Neural crest cell (in vitro differentiated cells): Measurements from ENCODE around the gene B9D2. TPM values are rescaled to one million over a fixed set of nuclear protein-coding genes. Genes with fewer than 3 reads are reported as not detected.
A peak's percentile ranks its signal among the peaks of the same experiment; 100 is the strongest.
"Not testable (repeated sequence)": the region's sequence is repeated elsewhere in the genome, so short reads cannot be mapped to it uniquely, and the experiment has no call there.

Experiments used
- DNase-seq: peaks from one replicate; pipeline ENCODE4 v3.0.0; 2021; ENCODE audit warnings: low read depth, mixed read lengths, low spot score
- H3K27ac Mint-ChIP-seq: one replicate; pipeline ENCODE4 v1.8.0; 2021; ENCODE audit warnings: mild to moderate bottlenecking, mixed read lengths; ENCODE audit not compliant: unreplicated experiment
- H3K27me3 Mint-ChIP-seq: 2 replicates; pipeline ENCODE4 v1.8.0; 2021; ENCODE audit warnings: low read depth, mild to moderate bottlenecking, mixed read lengths
- H3K36me3 Mint-ChIP-seq: 2 replicates; pipeline ENCODE4 v1.8.0; 2021; ENCODE audit warnings: low read depth, mild to moderate bottlenecking, mixed read lengths
- H3K4me1 Mint-ChIP-seq: 2 replicates; pipeline ENCODE4 v1.8.0; 2021; ENCODE audit warnings: mixed read lengths
- H3K4me3 Mint-ChIP-seq: one replicate; pipeline ENCODE4 v1.8.0; 2021; ENCODE audit warnings: mild to moderate bottlenecking, mixed read lengths
- H3K9me3 Mint-ChIP-seq: 2 replicates; pipeline ENCODE4 v1.8.0; 2021; ENCODE audit warnings: mixed read lengths
- CTCF ChIP-seq: fragments of 200-600 bp; sonication (generic); conservative IDR thresholded peaks from 2 replicates; pipeline ENCODE4 v1.5.0; 2021; ENCODE audit warnings: antibody characterized with exemption, mild to moderate bottlenecking
- total RNA-seq: library from RNA; stranded (reverse); gene quantifications from 2 replicates; pipeline ENCODE4 v1.2.1, GENCODE V29; 2021

The B9D2 gene
- total RNA-seq, 1 donor from 2014 or later: 13.8 TPM

- Mint-ChIP-seq H3K9me3 (no peaks in the 10 kb centered on the region), H3K4me1 (no peaks in the 10 kb centered on the region), H3K27ac (no peak overlapping the region), H3K36me3 (peaks cover 2% of the 10 kb centered on the region), H3K4me3 (no peak overlapping the region), H3K27me3 (no peaks in the 10 kb centered on the region)
- no peak for DNase-seq
- TF ChIP-seq CTCF: no peak
Measured at GRCh38 chr19:41384351-41384750, 20.4 kb upstream of the B9D2 start.

- not testable (repeated sequence) for H3K4me3 Mint-ChIP-seq, H3K36me3 Mint-ChIP-seq, H3K27me3 Mint-ChIP-seq, H3K4me1 Mint-ChIP-seq, H3K9me3 Mint-ChIP-seq, H3K27ac Mint-ChIP-seq, DNase-seq
Measured at GRCh38 chr19:41381536-41381935, 17.6 kb upstream of the B9D2 start.

- Mint-ChIP-seq H3K36me3 (peaks cover 2% of the 10 kb centered on the region), H3K27ac (peak overlapping the region; percentile 65), H3K9me3 (no peaks in the 10 kb centered on the region), H3K27me3 (peaks cover 5% of the 10 kb centered on the region), H3K4me3 (peak overlapping the region; percentile 41), H3K4me1 (peaks cover 15% of the 10 kb centered on the region)
- DNase-seq: peak; percentile 15
- TF ChIP-seq CTCF: peak; percentile 34
Measured at GRCh38 chr19:41377977-41378709, 14.2 kb upstream of the B9D2 start.

GRCh38 chr19:41376998-41377365, 13.0 kb upstream of the B9D2 start:
- no peaks in the 10 kb centered on the region for H3K9me3 Mint-ChIP-seq
- peak overlapping the region; percentile 79 for H3K4me3 Mint-ChIP-seq
- DNase-seq: no peak
- no peaks in the 10 kb centered on the region for H3K36me3 Mint-ChIP-seq
- peaks cover 5% of the 10 kb centered on the region for H3K27me3 Mint-ChIP-seq
- H3K27ac Mint-ChIP-seq: no peak overlapping the region
- no peak for TF ChIP-seq CTCF
- peaks cover 15% of the 10 kb centered on the region for H3K4me1 Mint-ChIP-seq

GRCh38 chr19:41376241-41376997, 12.5 kb upstream of the B9D2 start, which contains the start of gene TMEM91:
Gene TMEM91 (plus strand): TSS chr19:41376533. CDS start chr19:41378310, 1,777 bp downstream.
- Mint-ChIP-seq H3K9me3 (no peaks in the 10 kb centered on the region), H3K4me1 (peaks cover 15% of the 10 kb centered on the region), H3K27ac (no peak within 1 kb of the TSS), H3K36me3 (no peaks in the 10 kb centered on the region), H3K27me3 (peaks cover 5% of the 10 kb centered on the region), H3K4me3 (peak within 1 kb of the TSS; percentile 79)
- no peak for TF ChIP-seq CTCF
- DNase-seq: peak; percentile 43

- no peak overlapping the region for H3K4me3 Mint-ChIP-seq
- H3K4me1 Mint-ChIP-seq: peaks cover 15% of the 10 kb centered on the region
- no peaks in the 10 kb centered on the region for H3K9me3 Mint-ChIP-seq
- peaks cover 5% of the 10 kb centered on the region for H3K27me3 Mint-ChIP-seq
- H3K27ac Mint-ChIP-seq: no peak overlapping the region
- H3K36me3 Mint-ChIP-seq: no peaks in the 10 kb centered on the region
- TF ChIP-seq CTCF: no peak
- DNase-seq: no peak
Measured at GRCh38 chr19:41373993-41374392, 10.0 kb upstream of the B9D2 start.
